Parathyroid adenoma (tissue), 2 donors: Measurements from ENCODE around the gene DALRD3.

Source experiments
- H2AFZ ChIP-seq: fragments of 300-600 bp; sonication (generic); one replicate; pipeline ENCODE4 v1.7.0; 2017; ENCODE audit warnings: antibody characterized with exemption, mild to moderate bottlenecking
- H3K27ac ChIP-seq: fragments of 300-600 bp; sonication (generic); one replicate; pipeline ENCODE4 v1.7.0; 2017
- H3K27me3 ChIP-seq: fragments of 300-600 bp; sonication (generic); one replicate; pipeline ENCODE4 v1.7.0; 2017; ENCODE audit warnings: low read length; ENCODE audit not compliant: control insufficient read depth, insufficient read depth
- H3K36me3 ChIP-seq: fragments of 300-600 bp; sonication (generic); one replicate; pipeline ENCODE4 v1.7.0; 2017; ENCODE audit warnings: low read length; ENCODE audit not compliant: control insufficient read depth, insufficient read depth
- H3K4me1 ChIP-seq: fragments of 300-600 bp; sonication (generic); one replicate; pipeline ENCODE4 v1.7.0; 2017; ENCODE audit warnings: control low read depth
- H3K4me2 ChIP-seq: fragments of 300-600 bp; sonication (generic); one replicate; pipeline ENCODE4 v1.7.0; 2017; ENCODE audit warnings: low read length
- H3K4me3 ChIP-seq: fragments of 300-600 bp; sonication (generic); one replicate; pipeline ENCODE4 v1.7.0; 2017; ENCODE audit warnings: low read depth, low read length
- H3K79me2 ChIP-seq: fragments of 300-600 bp; sonication (generic); one replicate; pipeline ENCODE4 v1.7.0; 2017; ENCODE audit warnings: control low read depth
- H3K9ac ChIP-seq: fragments of 300-600 bp; sonication (generic); one replicate; pipeline ENCODE4 v1.7.0; 2017; ENCODE audit warnings: mild to moderate bottlenecking
- H3K9me3 ChIP-seq: fragments of 300-600 bp; sonication (generic); one replicate; pipeline ENCODE4 v1.7.0; 2017; ENCODE audit warnings: low read length; ENCODE audit not compliant: control insufficient read depth
- TF ChIP-seq, protein P1 (sequence below): fragments of 300-600 bp; sonication (generic); IDR thresholded peaks from one replicate; pipeline ENCODE4 v1.7.0; 2017; ENCODE audit warnings: antibody characterized with exemption, mild to moderate bottlenecking
- donor health status: primary hyperparathyroidism.

The DALRD3 gene

GRCh38 chr3:48989796-48990635, 28.4 kb downstream of the DALRD3 start, which contains the start of gene P4HTM:
TSS of gene P4HTM (plus strand) at chr3:48990241. CDS start at chr3:48990257, 16 bp downstream.
- no peaks in the 10 kb centered on the region for H3K27me3 ChIP-seq

GRCh38 chr3:48989126-48989795, 29.1 kb downstream of the DALRD3 start:
- TF ChIP-seq, protein P1, sequence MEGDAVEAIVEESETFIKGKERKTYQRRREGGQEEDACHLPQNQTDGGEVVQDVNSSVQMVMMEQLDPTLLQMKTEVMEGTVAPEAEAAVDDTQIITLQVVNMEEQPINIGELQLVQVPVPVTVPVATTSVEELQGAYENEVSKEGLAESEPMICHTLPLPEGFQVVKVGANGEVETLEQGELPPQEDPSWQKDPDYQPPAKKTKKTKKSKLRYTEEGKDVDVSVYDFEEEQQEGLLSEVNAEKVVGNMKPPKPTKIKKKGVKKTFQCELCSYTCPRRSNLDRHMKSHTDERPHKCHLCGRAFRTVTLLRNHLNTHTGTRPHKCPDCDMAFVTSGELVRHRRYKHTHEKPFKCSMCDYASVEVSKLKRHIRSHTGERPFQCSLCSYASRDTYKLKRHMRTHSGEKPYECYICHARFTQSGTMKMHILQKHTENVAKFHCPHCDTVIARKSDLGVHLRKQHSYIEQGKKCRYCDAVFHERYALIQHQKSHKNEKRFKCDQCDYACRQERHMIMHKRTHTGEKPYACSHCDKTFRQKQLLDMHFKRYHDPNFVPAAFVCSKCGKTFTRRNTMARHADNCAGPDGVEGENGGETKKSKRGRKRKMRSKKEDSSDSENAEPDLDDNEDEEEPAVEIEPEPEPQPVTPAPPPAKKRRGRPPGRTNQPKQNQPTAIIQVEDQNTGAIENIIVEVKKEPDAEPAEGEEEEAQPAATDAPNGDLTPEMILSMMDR = no peak
- Histone ChIP-seq H3K36me3 (no peaks in the 10 kb centered on the region), H3K27ac (peak overlapping the region; percentile 84), H3K9ac (peak overlapping the region; percentile 42), H3K27me3 (no peaks in the 10 kb centered on the region), H3K79me2 (peaks cover 21% of the 10 kb centered on the region), H2AFZ (peak overlapping the region; percentile 92), H3K4me3 (peak overlapping the region; percentile 65), H3K4me1 (peaks cover 20% of the 10 kb centered on the region), H3K4me2 (peak overlapping the region; percentile 73), H3K9me3 (no peaks in the 10 kb centered on the region)

More at GRCh38 chr3:48989796-48990635, 28.4 kb downstream of the DALRD3 start, which contains the start of gene P4HTM:
- H3K4me3 ChIP-seq = peak within 1 kb of the TSS; percentile 65
- H3K9me3 ChIP-seq = no peaks in the 10 kb centered on the region
- peaks cover 21% of the 10 kb centered on the region for H3K79me2 ChIP-seq
- H3K36me3 ChIP-seq = no peaks in the 10 kb centered on the region
- H3K4me2 ChIP-seq = peak within 1 kb of the TSS; percentile 79
- peaks cover 20% of the 10 kb centered on the region for H3K4me1 ChIP-seq
- H2AFZ ChIP-seq = peak within 1 kb of the TSS; percentile 92
- H3K9ac ChIP-seq = peak within 1 kb of the TSS; percentile 79
- TF ChIP-seq, protein P1 = peak; percentile 55
- H3K27ac ChIP-seq = peak within 1 kb of the TSS; percentile 84

GRCh38 chr3:48985831-48986376, 32.5 kb downstream of the DALRD3 start:
- Histone ChIP-seq H3K9me3 (no peaks in the 10 kb centered on the region), H3K4me3 (no peak overlapping the region), H3K27ac (no peak overlapping the region), H3K4me1 (peaks cover 11% of the 10 kb centered on the region), H3K36me3 (no peaks in the 10 kb centered on the region), H3K9ac (no peak overlapping the region), H2AFZ (no peak overlapping the region), H3K4me2 (no peak overlapping the region), H3K27me3 (no peaks in the 10 kb centered on the region), H3K79me2 (peaks cover 13% of the 10 kb centered on the region)
- TF ChIP-seq, protein P1 = no peak

GRCh38 chr3:48984663-48985062, 33.7 kb downstream of the DALRD3 start:
- H3K4me3 ChIP-seq = no peak overlapping the region
- H3K27me3 ChIP-seq = no peaks in the 10 kb centered on the region
- H3K9ac ChIP-seq = no peak overlapping the region
- H3K79me2 ChIP-seq = peaks cover 9% of the 10 kb centered on the region
- H3K4me1 ChIP-seq = peaks cover 10% of the 10 kb centered on the region
- TF ChIP-seq, protein P1 = no peak
- no peak overlapping the region for H3K4me2 ChIP-seq
- no peak overlapping the region for H3K27ac ChIP-seq
- no peaks in the 10 kb centered on the region for H3K36me3 ChIP-seq
- no peaks in the 10 kb centered on the region for H3K9me3 ChIP-seq
- H2AFZ ChIP-seq = no peak overlapping the region
